Muscle of leg (tissue), 11 donors: Measurements from ENCODE around the gene TNIP1. TPM values are rescaled to one million over a fixed set of nuclear protein-coding genes. Genes with fewer than 3 reads are reported as not detected.

Experiments
- DNase-seq: peaks from one replicate; pipeline ENCODE4 v3.0.0; 2013
- H3K27ac ChIP-seq: one replicate; pipeline ENCODE4 v1.5.1; 2013; ENCODE audit warnings: mild to moderate bottlenecking, low read length, control low read depth
- H3K27me3 ChIP-seq: one replicate; pipeline ENCODE4 v1.6.1; 2013; ENCODE audit warnings: low read length; ENCODE audit not compliant: control insufficient read depth, insufficient read depth
- H3K36me3 ChIP-seq: one replicate; pipeline ENCODE4 v1.6.1; 2013; ENCODE audit warnings: low read length; ENCODE audit not compliant: control insufficient read depth, insufficient read depth
- H3K4me1 ChIP-seq: one replicate; pipeline ENCODE4 v1.6.1; 2013; ENCODE audit warnings: low read length; ENCODE audit not compliant: control insufficient read depth, insufficient read depth
- H3K4me3 ChIP-seq: one replicate; pipeline ENCODE4 v1.5.1; 2013; ENCODE audit warnings: low read length, control low read depth
- H3K9me3 ChIP-seq: replicated peaks from 2 replicates; pipeline ENCODE4 v1.6.1; 2013; ENCODE audit warnings: low read depth, low read length; ENCODE audit not compliant: control insufficient read depth
- WGBS: methylation state at CpG from one replicate; pipeline ENCODE4 v1.1.5; 2013; ENCODE audit warnings: missing lambda C conversion rate; ENCODE audit not compliant: insufficient coverage; 5-methylcytosine and 5-hydroxymethylcytosine counted together
- polyA plus RNA-seq, 8 donors: library from polyadenylated mRNA; unstranded; fragments of 120-200 nt; gene quantifications; one replicate each; pipeline versions ENCODE4 v1.2.1 to v1.2.3, GENCODE V29; 2013; ENCODE audit warnings: inconsistent platforms in 1 of 8, low replicate concordance in 1 of 8; ENCODE audit not compliant: insufficient read length in 8 of 8, insufficient read depth in 1 of 8
- total RNA-seq: library from RNA; stranded (reverse); fragments of 120-200 nt; gene quantifications from one replicate; pipeline ENCODE4 v1.2.4, GENCODE V29; 2013

The TNIP1 gene
- total and polyA plus RNA-seq, 9 donors: 51.3 to 102 (median 89.2) TPM

- no peak overlapping the region for H3K4me3 ChIP-seq
- DNase-seq: no peak
- peaks cover 24% of the 10 kb centered on the region for H3K4me1 ChIP-seq
- no peaks in the 10 kb centered on the region for H3K9me3 ChIP-seq
- H3K36me3 ChIP-seq: peaks cover 90% of the 10 kb centered on the region
- H3K27ac ChIP-seq: no peak overlapping the region
- H3K27me3 ChIP-seq: no peaks in the 10 kb centered on the region
- WGBS: no CpG with 5 or more reads among the region's 7 CpGs
Observed at GRCh38 chr5:151107084-151107483, 26.2 kb upstream of the TNIP1 start.

GRCh38 chr5:151106509-151106908, 25.7 kb upstream of the TNIP1 start:
- no peak for DNase-seq
- H3K27ac ChIP-seq: no peak overlapping the region
- peaks cover 92% of the 10 kb centered on the region for H3K36me3 ChIP-seq
- H3K27me3 ChIP-seq: no peaks in the 10 kb centered on the region
- 100% methylated on average over 1 of the region's 2 CpGs for WGBS
- no peak overlapping the region for H3K4me3 ChIP-seq
- H3K4me1 ChIP-seq: peaks cover 24% of the 10 kb centered on the region
- no peaks in the 10 kb centered on the region for H3K9me3 ChIP-seq

- DNase-seq: no peak
- no peaks in the 10 kb centered on the region for H3K9me3 ChIP-seq
- no peak overlapping the region for H3K27ac ChIP-seq
- no peak overlapping the region for H3K4me3 ChIP-seq
- peaks cover 24% of the 10 kb centered on the region for H3K4me1 ChIP-seq
- H3K36me3 ChIP-seq: peaks cover 92% of the 10 kb centered on the region
- 83% methylated on average over 2 of the region's 5 CpGs for WGBS
- no peaks in the 10 kb centered on the region for H3K27me3 ChIP-seq
Observed at GRCh38 chr5:151106043-151106442, 25.2 kb upstream of the TNIP1 start.

GRCh38 chr5:151105561-151105960, 24.7 kb upstream of the TNIP1 start:
- H3K36me3 ChIP-seq: peaks cover 92% of the 10 kb centered on the region
- H3K4me1 ChIP-seq: peaks cover 24% of the 10 kb centered on the region
- H3K4me3 ChIP-seq: no peak overlapping the region
- DNase-seq: no peak
- WGBS: no CpG with 5 or more reads among the region's 2 CpGs
- no peaks in the 10 kb centered on the region for H3K27me3 ChIP-seq
- H3K27ac ChIP-seq: no peak overlapping the region
- H3K9me3 ChIP-seq: no peaks in the 10 kb centered on the region

- DNase-seq: no peak
- no peaks in the 10 kb centered on the region for H3K27me3 ChIP-seq
- H3K4me1 ChIP-seq: peaks cover 27% of the 10 kb centered on the region
- H3K9me3 ChIP-seq: no peaks in the 10 kb centered on the region
- WGBS: 100% methylated on average over 1 of the region's 5 CpGs
- H3K36me3 ChIP-seq: peaks cover 90% of the 10 kb centered on the region
- peak overlapping the region; percentile 20 for H3K27ac ChIP-seq
- H3K4me3 ChIP-seq: no peak overlapping the region
Observed at GRCh38 chr5:151104795-151105194, 24.0 kb upstream of the TNIP1 start.

GRCh38 chr5:151101746-151102145, 20.9 kb upstream of the TNIP1 start:
- Histone ChIP-seq H3K36me3 (peaks cover 70% of the 10 kb centered on the region), H3K4me3 (no peak overlapping the region), H3K4me1 (peaks cover 34% of the 10 kb centered on the region), H3K27ac (no peak overlapping the region), H3K9me3 (no peaks in the 10 kb centered on the region), H3K27me3 (no peaks in the 10 kb centered on the region)
- DNase-seq: no peak
- WGBS: 100% methylated on average over 2 of the region's 4 CpGs

- H3K27me3 ChIP-seq: no peaks in the 10 kb centered on the region
- H3K36me3 ChIP-seq: peaks cover 64% of the 10 kb centered on the region
- H3K9me3 ChIP-seq: no peaks in the 10 kb centered on the region
- H3K27ac ChIP-seq: no peak overlapping the region
- no peak overlapping the region for H3K4me3 ChIP-seq
- H3K4me1 ChIP-seq: peaks cover 32% of the 10 kb centered on the region
- WGBS: 70% methylated on average over 4 of the region's 9 CpGs
- no peak for DNase-seq
Observed at GRCh38 chr5:151101151-151101550, 20.3 kb upstream of the TNIP1 start.

- DNase-seq: no peak
- 29% methylated on average over 1 of the region's 4 CpGs for WGBS
- no peak overlapping the region for H3K27ac ChIP-seq
- H3K4me3 ChIP-seq: no peak overlapping the region
- peaks cover 32% of the 10 kb centered on the region for H3K4me1 ChIP-seq
- H3K9me3 ChIP-seq: no peaks in the 10 kb centered on the region
- no peaks in the 10 kb centered on the region for H3K27me3 ChIP-seq
- peaks cover 59% of the 10 kb centered on the region for H3K36me3 ChIP-seq
Observed at GRCh38 chr5:151100681-151101080, 19.8 kb upstream of the TNIP1 start.

GRCh38 chr5:151098768-151099121, 17.9 kb upstream of the TNIP1 start:
- no peak for DNase-seq
- Histone ChIP-seq H3K4me3 (no peak overlapping the region), H3K9me3 (no peaks in the 10 kb centered on the region), H3K4me1 (peaks cover 40% of the 10 kb centered on the region), H3K36me3 (peaks cover 40% of the 10 kb centered on the region), H3K27me3 (no peaks in the 10 kb centered on the region), H3K27ac (no peak overlapping the region)
- 75% methylated on average over 3 of the region's 4 CpGs for WGBS

GRCh38 chr5:151097820-151098767, 17.3 kb upstream of the TNIP1 start:
- H3K27ac ChIP-seq: no peak overlapping the region
- no peak overlapping the region for H3K4me3 ChIP-seq
- H3K9me3 ChIP-seq: no peaks in the 10 kb centered on the region
- H3K36me3 ChIP-seq: peaks cover 35% of the 10 kb centered on the region
- H3K27me3 ChIP-seq: no peaks in the 10 kb centered on the region
- WGBS: 72% methylated on average over 11 of the region's 16 CpGs
- DNase-seq: no peak
- H3K4me1 ChIP-seq: peaks cover 46% of the 10 kb centered on the region
